Kidney (tissue), 14 donors: ENCODE data around the gene TMEM143. TPM values are rescaled to one million over a fixed set of nuclear protein-coding genes. Genes with fewer than 3 reads are reported as not detected.
A peak's percentile ranks its signal among the peaks of the same experiment; 100 is the strongest.

ENCODE experiments used
- DNase-seq, 5 donors: peaks; one replicate each; pipeline ENCODE4 v3.0.0-alpha.2; 2013 to 2020
- FAIRE-seq: peaks from 2 replicates; lab custom pipeline; 2012; peaks lifted over from hg19 to GRCh38; lab: Jason Lieb, UNC
- H3K27ac ChIP-seq, 2 donors: one replicate each; pipeline ENCODE4 v1.7.0; 2013; ENCODE audit warnings: low read depth in 2 of 2, low read length in 2 of 2, inconsistent platforms in 1 of 2
- H3K27me3 ChIP-seq: one replicate; pipeline ENCODE4 v1.7.1; 2013; ENCODE audit warnings: low read length, inconsistent platforms; ENCODE audit not compliant: control insufficient read depth, insufficient read depth
- H3K36me3 ChIP-seq, 3 donors: one replicate each; pipeline versions ENCODE4 v1.7.0 to v1.7.1; 2013; ENCODE audit warnings: low read length in 3 of 3, control low read depth in 1 of 3, inconsistent platforms in 1 of 3; ENCODE audit not compliant: insufficient read depth in 3 of 3, control insufficient read depth in 2 of 3
- H3K4me1 ChIP-seq, 3 donors: one replicate each; pipeline versions ENCODE4 v1.7.0 to v1.7.1; 2013; ENCODE audit warnings: low read length in 3 of 3, inconsistent platforms in 1 of 3, low read depth in 1 of 3; ENCODE audit not compliant: control insufficient read depth in 2 of 3, insufficient read depth in 2 of 3
- H3K4me3 ChIP-seq, 3 donors: one replicate each; pipeline versions ENCODE4 v1.7.0 to v1.8.1; 2013; ENCODE audit warnings: low read length in 3 of 3, control low read depth in 1 of 3, inconsistent platforms in 1 of 3
- H3K9ac ChIP-seq, 3 donors: one replicate each; pipeline versions ENCODE4 v1.7.0 to v1.7.1; 2013; ENCODE audit warnings: low read length in 3 of 3, control low read depth in 1 of 3, inconsistent platforms in 1 of 3
- H3K9me3 ChIP-seq, 3 donors: one replicate each; pipeline versions ENCODE4 v1.7.0 to v1.7.1; 2013; ENCODE audit warnings: low read length in 3 of 3, control low read depth in 1 of 3, inconsistent platforms in 1 of 3; ENCODE audit not compliant: control insufficient read depth in 2 of 3, insufficient read depth in 1 of 3
- intact Hi-C: fragments of 100-400 bp; cut with DNase I; formaldehyde crosslinking; loops from one replicate; pipeline ENCODE4 v1.11.1; 2022
- polyA plus RNA-seq: library from polyadenylated mRNA; stranded (reverse); fragments of 350-450 nt; fragmentation: Illumina TruSeq; extraction: RNeasy Lipid Tissue Mini Kit (QIAGEN cat#74804); gene quantifications from one replicate; pipeline ENCODE4 v1.2.3, GENCODE V29; 2014; ENCODE audit warnings: low read depth, low replicate concordance; ENCODE audit not compliant: insufficient read depth
- total RNA-seq: library from RNA; stranded (reverse); fragmentation: NEBNext Ultra II Directional; extraction: Animal tissue kit (Norgen Biotek cat#: 25700); gene quantifications from one replicate; pipeline ENCODE4 v1.2.1, GENCODE V29; 2021
- TF ChIP-seq, protein P1 (sequence below): IDR thresholded peaks from 3 replicates; pipeline ENCODE4 v1.5.1; 2012; ENCODE audit warnings: mild to moderate bottlenecking, moderate library complexity, borderline replicate concordance; ENCODE audit not compliant: insufficient read depth; ENCODE audit errors: extremely low read depth
- donor health status: control.
- donor health status: control.
- donor health status: control.
- donor health status: control.
- donor health status: control.
- donor health status: DM: yes; HTN: yes; CAD: no.
- donor health status: Normal renal cell carcinoma (clear cell type).

Gene TMEM143
- total and polyA plus RNA-seq, 2 donors from 2014 or later, result 9.2 to 15.7 TPM

DNA sequence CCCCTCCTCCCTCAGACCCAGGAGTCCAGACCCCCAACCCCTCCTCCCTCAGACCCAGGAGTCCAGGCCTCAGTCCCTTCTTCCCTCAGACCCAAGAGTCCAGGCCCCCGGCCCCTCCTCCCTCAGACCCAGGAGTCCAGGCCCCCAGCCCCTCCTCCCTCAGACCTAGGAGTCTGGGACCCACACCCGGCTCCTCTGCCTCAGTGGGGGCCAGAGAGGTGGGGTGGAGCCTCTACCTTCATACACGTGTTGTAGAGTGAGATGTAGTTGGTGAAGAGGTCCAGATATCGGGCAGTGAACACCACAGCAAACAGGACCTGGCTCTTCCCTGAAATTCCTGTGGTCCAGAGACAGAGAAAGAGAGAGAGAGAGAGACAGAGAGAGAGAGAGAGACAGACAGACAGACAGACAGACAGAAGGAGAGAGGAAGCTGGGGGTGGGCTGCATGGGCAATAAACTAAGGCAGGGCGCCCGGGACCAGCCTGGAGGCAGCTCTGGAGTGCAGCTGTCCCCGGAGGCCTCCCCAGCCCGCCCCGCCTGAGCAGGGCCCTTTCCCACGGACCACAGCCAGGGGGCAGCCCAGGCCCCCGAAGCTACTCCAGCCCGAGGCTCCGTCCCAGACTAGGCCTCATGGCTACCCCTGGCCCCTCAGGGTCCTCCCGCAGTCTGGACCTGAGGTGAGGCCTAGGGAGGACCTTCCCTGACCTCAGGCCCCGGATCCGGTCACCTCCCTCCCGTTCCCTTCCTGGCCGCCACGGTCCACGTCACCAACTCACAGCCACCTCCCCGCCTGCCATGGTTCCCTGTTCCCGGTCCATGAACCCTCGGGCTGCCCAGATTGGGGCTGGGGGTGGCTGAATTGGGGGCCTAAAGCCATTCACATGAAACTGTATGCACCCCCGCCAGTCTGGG lies 26.7 kb upstream of the TMEM143 start:
- TF ChIP-seq, protein P1, sequence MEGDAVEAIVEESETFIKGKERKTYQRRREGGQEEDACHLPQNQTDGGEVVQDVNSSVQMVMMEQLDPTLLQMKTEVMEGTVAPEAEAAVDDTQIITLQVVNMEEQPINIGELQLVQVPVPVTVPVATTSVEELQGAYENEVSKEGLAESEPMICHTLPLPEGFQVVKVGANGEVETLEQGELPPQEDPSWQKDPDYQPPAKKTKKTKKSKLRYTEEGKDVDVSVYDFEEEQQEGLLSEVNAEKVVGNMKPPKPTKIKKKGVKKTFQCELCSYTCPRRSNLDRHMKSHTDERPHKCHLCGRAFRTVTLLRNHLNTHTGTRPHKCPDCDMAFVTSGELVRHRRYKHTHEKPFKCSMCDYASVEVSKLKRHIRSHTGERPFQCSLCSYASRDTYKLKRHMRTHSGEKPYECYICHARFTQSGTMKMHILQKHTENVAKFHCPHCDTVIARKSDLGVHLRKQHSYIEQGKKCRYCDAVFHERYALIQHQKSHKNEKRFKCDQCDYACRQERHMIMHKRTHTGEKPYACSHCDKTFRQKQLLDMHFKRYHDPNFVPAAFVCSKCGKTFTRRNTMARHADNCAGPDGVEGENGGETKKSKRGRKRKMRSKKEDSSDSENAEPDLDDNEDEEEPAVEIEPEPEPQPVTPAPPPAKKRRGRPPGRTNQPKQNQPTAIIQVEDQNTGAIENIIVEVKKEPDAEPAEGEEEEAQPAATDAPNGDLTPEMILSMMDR, result peak; percentile 55
- FAIRE-seq, result no peak
- peak overlapping the region; percentile 75 to 96 (median 76) for H3K4me3 ChIP-seq
- H3K9ac ChIP-seq, result peak overlapping the region; percentile 70 to 100 (median 99)
- peak overlapping the region; percentile 89 to 92 for H3K27ac ChIP-seq
- DNase-seq, result peak; percentile 72 to 88 (median 79)
- H3K9me3 ChIP-seq, result no peaks in the 10 kb centered on the region
- intact Hi-C loops, result no loop called here
- H3K36me3 ChIP-seq, result peaks cover 3 to 23% (median 16%) of the 10 kb centered on the region in 3 donors
- peaks cover 7% of the 10 kb centered on the region for H3K27me3 ChIP-seq
- peaks cover 0 to 4% (median 0%) of the 10 kb centered on the region in 3 donors for H3K4me1 ChIP-seq

DNA sequence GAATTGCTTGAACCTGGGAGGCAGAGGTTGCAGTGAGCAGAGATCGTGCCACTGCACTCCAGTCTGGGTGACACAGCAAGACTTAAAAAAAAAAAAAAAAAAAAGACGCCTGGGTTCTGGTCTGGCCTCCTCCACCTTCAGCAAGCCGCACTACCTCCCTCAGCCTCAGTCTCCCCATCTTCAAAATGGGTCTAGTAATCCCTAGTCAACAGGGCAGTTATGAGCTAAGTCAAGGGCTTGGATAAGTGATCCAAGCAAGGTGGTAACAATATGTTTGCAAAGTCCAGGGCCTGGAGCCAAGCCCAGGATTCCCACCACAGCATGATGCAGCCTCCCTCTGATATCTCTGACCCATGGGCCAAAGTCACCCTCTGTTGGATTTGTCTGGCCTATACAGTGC lies 23.2 kb upstream of the TMEM143 start:
- Histone ChIP-seq H3K36me3 (peaks cover 3 to 40% (median 27%) of the 10 kb centered on the region in 3 donors), H3K27me3 (no peaks in the 10 kb centered on the region), H3K4me3 (no peak overlapping the region), H3K9ac (no peak overlapping the region), H3K9me3 (no peaks in the 10 kb centered on the region), H3K27ac (no peak overlapping the region), H3K4me1 (peaks cover 0 to 4% (median 0%) of the 10 kb centered on the region in 3 donors)
- intact Hi-C loops, result no loop called here
- DNase-seq (no peak), FAIRE-seq (no peak)
- TF ChIP-seq, protein P1, result no peak

DNA sequence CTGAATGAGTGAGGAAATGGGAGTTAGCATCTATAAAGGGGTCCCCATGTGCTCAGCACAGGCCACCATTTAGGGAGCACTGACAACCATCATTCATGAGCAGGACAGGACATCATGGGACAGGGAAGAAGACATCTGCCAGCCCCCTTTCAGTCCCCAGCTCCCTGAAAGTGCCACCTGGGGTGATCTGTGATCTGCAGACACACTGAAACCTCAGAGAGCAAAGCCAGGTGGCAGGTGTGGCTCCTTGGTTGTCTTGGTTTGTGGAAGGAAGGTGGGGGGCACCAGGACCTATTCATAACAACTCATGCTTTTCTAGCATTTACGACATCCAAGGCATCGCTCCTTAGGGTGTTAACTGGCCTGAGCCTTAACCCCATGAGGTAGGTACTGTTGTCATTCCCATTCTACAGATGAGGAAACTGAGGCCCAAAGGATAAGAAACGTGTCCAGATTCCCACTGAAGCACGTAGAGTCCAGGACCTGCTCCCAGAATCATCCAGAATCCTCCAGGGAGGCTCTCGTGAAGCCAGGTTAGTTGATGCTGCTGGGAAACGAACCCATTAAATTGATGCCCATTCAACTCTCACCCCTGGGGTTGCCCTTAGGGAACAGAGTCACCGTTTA lies 21.8 kb upstream of the TMEM143 start:
- no peak for DNase-seq
- intact Hi-C loops, result no loop called here
- Histone ChIP-seq H3K27ac (no peak overlapping the region), H3K9me3 (no peaks in the 10 kb centered on the region), H3K4me1 (peaks cover 0 to 2% (median 0%) of the 10 kb centered on the region in 3 donors), H3K9ac (no peak overlapping the region), H3K4me3 (no peak overlapping the region), H3K36me3 (peaks cover 3 to 40% (median 27%) of the 10 kb centered on the region in 3 donors), H3K27me3 (no peaks in the 10 kb centered on the region)
- FAIRE-seq, result no peak
- TF ChIP-seq, protein P1, result no peak
